Activated CD4-positive, alpha-beta T cell treated with anti-CD3 and anti-CD28 coated beads, Interleukin-2, amount 50 U/mL, for 4 hours (primary cell): ENCODE measurements around the gene EEF1AKMT1.

ENCODE experiments used
- DNase-seq, 2 experiments: peaks; one replicate each; pipeline ENCODE4 v3.0.0-alpha.2; 2020

The EEF1AKMT1 gene, protein sequence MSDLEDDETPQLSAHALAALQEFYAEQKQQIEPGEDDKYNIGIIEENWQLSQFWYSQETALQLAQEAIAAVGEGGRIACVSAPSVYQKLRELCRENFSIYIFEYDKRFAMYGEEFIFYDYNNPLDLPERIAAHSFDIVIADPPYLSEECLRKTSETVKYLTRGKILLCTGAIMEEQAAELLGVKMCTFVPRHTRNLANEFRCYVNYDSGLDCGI

DNA sequence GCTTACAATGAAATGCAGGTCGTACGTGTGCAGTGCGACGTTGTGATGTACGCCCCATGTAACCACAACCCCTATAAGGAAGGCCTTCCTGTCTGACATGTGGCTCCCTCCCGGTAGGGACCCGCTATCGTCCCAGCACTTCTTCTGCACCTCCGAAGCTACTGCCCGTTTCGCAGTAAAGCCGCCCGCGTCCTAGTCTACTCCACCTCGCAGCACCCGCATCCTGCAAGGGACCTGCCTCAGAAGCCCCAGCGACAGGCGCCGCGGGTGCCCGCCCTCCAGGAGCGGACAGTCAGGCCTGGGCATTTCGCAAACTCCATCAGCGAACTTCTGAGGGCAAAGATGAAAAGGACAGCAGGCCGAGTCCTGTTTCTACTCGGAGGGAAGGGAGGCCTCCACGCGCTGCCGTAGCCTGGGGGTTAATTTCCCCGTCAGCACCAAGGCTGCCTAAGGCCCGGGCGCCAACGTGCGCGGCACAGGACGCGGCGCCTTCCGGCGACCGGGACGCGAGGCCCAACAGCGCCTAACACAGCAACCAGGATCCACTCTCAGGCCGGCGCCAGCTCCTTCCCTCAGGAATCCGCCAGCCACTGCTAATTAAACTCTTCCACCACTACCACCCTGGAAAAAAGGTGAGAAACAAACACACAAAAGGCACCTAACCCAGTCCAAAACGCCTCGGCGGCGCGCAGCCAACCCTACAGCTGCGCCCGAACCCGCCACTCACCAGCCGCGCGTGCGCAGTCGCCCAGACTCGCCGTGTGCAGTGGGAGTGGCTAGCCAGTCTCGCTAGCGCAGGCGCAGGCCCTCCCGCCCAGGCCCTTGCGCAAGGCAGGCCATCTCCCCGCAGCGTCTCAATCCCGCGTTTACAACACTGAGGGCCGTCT is at the start of gene EEF1AKMT1:
TSS of gene EEF1AKMT1 (minus strand) at position 768 of the 887 bp plus-strand sequence. CDS start 16,363 bp downstream, outside the sequence.
- peak; percentile 93 for DNase-seq

DNA sequence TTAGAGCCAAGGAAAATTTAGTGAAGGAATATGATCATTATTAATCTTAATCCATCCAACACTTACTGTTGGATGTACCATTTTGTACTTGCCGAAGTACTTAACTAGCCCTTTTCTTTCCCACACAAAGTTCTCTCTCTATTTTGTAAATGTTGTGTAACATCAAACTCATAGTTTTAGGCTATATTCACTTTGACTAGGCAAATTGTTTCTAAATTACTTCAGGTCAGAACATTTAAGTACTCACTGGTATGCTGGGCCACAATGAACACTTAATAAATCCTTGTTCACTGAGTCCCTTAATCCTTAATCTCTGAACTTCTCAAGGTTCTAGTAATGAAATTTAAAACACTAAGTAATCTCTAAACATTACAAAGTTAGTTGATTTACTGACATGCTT is 49.3 kb upstream of the EEF1AKMT1 start:
- no peak for DNase-seq

DNA sequence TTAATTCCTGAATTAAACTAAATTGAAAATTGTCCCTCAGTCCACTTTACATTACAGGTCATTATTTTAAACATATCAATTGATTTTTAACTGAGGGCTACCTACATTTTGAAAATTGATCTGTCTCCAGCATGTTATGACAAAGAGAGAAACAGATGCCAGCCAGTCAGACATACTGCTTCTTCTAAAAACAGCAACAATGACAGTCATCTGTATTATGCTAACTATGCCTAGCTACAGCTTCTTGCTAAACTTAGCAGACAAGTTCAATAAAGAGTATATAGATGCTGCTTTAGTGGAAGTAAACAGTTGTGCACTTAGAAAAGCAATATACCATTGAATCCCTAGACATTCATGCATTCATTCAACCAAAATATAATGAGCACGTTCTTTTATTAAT is 48.6 kb upstream of the EEF1AKMT1 start:
- no peak for DNase-seq

DNA sequence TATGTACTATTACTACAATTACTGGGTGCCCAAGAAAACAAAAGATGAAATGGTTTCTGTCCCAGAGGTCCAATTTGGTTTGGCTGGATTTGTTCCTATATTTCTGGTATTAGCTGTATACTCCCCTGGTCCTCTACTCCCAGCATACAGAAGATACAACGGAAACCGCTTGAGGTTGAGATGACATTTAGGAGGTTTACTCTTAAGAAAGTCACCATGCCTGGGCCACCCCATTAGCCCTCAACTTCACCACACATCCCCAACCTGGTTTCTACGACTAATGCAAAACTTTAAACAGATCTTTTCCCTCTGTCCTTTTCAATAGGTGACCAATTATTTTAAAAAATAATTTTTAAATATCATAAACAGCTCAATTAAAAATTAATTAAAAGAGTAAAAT is 46.0 kb upstream of the EEF1AKMT1 start:
- no peak for DNase-seq

DNA sequence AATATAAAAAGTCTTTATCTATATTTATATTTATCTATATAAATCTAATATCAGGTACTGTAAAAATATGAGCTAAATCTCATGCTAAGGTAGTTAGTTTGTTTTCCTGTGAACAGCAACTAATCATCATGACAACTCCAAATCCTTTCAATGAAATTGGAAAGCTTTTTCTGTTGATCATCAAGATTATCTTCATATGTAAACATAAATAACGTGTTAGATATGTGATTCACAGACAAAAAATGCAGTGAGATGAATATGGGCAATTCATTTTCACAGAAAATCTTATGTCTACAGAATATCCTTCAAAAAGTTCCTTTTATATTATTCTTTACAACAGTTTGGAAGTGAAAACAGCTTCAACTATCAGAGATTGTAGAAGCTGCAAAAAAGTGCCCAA is 41.7 kb upstream of the EEF1AKMT1 start:
- no peak for DNase-seq

DNA sequence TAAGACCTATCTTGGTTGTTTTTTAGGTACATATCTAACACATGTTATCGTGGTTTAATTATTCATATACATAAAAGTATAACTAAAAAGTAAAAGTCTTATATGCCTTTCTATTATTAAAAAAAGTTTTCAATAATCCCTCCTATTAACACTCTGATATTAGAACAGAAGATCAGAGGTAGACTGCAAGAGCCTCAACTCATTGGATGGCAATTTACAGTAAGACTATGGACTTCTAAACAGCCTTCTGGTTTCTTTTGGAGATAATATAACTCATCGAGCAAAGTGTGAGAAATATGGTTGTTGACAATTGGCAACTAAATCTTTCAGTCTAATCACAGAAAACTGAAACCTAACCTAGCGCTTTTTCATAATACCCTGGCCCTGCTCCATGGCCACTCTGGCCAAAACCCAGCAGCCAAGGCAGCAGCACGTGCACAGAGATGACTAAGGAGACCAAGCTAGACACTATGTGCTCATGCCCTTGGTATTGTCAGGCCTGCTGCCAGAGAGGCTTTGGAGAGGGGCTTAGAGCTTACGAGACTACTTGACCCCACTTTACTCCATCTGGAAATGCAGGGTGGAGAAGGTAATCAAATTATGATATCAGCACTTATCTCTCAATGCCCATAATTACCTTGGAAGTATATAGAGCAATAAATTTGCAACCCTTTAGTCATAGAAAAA is 40.6 kb upstream of the EEF1AKMT1 start:
- no peak for DNase-seq

DNA sequence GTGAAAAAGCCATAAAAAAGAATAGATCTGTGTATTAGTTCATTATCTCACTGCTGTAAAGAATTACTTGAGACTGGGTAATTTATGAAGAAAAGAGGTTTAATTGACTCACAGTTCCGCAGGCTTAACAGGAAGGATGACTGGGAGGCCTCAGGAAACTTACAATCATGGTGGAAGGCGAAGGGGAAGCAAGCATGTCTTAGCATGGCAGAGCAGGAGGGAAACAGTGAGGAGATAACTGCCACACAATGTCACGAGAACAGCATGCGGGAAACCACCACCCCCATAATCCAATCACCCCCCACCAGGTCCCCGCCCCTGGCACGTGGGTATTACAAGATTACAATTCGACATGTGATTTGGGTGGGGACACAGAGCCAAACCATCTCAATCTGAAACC is 39.1 kb upstream of the EEF1AKMT1 start:
- no peak for DNase-seq

DNA sequence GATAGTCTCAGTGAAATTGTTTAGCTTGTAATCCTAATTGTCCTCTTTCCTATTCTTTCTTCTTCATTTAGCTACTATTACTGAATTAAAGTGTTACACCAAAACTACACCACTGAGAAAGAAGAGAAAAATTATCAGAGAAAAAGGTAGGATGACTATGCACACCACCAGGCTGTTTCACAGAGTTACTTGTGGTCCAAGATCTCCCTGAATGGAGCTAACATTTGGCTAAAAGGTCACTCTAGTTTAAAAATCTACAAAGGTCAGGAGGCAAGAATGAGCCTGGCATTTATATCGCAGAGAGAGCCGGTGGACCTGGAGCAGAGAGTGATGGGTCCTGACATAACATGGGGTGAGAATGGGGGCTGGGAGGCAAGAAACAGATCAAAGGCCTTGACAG is 37.0 kb upstream of the EEF1AKMT1 start:
- no peak for DNase-seq

DNA sequence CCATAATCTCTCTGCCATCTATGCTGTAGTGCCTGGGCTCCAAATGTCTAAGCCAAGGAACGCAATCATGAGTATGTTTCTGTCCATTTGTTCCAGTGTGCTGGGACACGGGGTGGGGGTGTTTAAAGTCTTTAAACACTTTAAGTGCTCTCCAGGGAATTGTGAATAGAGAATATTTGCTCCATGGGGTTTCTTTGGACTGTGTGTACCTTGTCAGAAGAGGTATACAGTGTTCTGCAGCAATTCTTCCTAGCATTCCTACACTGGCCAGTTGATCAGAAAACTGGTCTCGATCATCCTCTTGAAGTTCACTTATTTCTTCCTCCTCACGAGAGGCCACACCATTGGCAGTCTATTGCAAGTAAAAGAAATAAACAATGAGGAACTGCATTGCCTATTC is 35.1 kb upstream of the EEF1AKMT1 start:
- no peak for DNase-seq

DNA sequence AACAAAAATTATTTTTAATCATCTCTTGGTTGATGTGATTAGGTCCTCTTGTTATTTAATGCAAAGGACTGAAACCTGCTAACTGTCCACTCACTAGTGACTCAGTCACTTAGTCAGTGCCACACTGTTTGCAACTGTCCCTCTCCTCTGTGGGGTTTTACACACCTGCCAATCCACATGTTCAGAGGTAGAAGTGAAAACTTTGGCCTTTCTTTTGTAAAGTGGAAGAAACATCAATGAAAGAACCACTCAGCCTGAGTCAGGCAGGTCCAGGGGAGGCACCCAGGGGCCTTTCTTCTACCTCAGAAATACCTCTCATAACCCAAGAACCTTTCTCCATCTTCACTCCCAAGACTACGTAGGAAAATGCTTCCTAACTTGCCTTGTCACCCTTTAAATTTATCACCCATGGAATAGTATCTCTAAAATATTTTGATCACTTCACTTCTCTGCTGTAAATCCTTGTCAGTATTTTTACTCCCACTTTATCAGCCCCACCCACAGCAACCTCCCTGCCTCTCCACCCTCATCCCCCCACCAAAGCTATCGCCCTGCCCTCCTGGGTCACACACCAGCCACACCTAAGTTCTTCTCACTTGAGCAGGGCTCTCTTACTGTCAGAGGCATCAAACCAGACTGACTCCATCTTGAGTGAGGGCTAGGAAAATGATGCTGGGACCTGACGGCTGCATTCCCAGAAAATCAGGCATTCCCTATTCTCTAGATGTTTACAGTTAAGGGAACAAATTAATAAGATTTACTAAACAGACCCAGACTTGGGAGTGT is 29.6 kb upstream of the EEF1AKMT1 start:
- DNase-seq: no peak

DNA sequence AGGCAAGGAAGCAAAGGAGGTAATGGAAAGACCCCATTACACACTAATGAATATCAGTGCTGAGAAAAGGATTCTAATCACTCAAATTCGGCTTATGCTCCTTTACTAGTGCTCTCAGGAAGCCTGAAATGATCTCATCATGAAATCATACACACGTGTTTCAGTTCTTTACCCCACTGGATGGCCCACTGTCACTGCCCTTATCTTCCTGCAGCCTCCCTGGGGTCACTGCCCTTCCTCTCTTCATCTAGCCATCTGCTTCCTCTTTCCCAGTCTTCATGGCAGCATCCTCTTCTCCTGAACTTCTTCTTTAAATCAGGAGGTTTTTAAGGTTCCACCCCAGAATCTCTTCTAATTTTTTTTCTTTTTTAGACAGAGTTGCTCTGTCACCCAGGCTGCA is 27.9 kb upstream of the EEF1AKMT1 start:
- no peak for DNase-seq

DNA sequence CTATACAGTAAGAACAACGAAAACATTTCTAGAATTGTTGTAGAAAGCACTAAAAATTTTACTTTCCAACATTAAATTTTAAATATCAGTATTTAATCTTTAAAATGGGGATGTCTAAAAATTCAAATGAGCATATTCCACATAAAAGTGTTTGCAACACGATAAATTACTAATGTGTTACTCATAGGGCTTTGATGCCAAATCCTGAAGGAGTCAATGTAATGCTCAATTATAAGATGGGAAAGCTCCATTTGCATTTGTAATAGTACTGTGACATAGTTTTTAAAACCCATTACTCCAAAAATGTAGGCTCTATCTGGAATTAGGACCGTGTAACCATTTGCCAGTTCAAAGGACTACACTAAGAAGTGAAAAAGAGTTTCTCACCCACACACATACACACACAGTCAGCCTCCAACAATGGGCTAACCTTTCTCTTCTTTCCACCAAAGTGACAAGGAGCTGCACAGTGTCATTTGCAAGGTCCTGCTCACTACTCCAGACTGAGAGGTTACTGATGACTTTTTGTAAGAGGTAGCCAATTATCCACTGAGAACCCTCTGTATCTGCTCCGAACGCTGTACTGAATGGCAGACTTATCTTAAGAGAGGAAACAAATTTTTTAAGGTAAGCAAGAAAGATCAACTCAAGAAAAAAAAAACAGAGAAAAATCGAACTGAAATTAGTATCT is 26.1 kb upstream of the EEF1AKMT1 start:
- no peak for DNase-seq

DNA sequence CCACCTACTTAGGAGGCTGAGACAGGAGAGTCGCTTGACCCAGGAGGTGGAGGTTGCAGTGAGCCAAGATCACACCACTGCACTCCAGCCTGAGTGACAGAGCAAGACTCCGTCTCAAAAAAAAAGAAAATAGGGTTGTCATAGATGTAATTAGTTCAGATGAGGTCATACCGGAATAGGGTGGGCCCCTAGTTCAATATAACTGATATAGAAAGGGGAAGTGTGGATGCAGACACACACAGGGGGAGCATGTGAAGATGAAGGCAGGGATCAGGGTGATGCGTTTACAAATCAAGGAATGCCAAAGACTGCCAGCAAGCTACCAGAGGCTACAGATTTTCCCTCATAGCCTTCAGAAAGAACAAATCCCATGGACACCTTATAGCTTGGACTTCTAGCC is 24.3 kb upstream of the EEF1AKMT1 start:
- no peak for DNase-seq

DNA sequence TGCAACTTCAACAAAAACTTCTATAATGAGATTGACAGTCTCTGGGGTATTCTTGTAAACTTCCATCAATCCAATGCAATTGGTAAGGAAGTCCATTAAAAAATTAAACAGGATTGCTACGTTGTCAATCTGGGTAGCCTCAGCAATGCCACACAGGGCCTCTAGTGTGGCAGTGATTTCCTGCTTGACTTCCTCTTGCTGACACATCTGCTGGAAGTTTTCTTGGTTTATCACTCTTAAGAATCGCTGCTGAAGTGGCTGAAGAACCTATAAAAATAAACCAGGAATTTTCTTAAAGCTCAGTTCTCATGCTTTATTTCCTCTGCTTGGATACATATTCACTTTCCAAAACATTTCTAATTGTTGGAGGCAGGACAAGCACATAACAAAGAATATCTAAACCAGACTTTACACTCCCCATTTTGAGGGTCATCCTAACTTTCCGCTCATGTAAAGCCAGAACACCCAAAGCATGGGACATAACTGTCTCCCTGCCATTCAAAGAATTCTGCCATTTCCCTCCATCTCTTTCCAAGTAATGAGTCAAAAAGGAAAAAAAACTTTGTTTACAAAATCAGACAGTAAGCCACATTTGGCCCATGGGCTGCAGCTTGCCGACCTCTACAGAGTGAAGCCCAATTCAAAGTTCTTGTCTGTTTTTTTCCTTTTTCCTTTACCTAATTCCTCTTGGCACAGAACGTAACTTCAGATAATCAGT is 23.2 kb upstream of the EEF1AKMT1 start:
- no peak for DNase-seq

DNA sequence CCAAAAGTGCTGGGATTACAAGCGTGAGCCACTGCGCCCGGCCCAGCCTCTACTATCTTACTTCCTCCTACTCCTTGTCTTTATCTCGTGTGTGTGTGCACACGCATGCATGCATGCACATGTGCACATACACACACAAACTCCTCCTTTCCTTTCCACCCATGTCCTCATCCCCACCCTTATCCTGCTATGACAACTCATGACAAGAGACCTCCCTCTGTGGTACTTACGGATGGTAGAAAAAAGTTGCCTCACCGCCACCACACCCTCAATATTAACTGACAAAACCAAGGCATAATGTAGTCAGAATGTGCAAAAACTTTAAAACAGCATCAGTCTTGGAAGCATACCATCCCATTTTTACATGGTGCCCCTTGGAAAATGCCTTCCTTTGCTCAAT is 15.9 kb upstream of the EEF1AKMT1 start:
- DNase-seq: no peak

DNA sequence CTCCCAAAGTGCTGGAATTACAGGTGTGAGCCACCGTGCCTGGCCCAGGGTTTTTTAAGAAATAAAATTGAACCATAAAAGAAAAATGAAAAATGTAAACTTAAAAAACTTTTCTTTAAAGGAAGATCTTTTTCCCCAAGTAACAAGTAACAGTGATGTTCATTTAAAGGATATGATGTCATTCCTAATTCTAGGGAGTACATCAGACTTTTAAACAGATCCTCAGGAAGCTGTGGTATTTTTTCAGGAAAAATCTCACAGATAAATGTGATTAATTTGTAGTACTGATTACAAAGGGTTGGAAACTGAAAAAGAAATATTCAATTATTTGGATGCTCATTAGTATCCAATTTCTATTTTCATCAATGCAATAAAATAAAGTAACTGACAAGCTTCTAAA is 14.6 kb upstream of the EEF1AKMT1 start:
- DNase-seq: no peak

DNA sequence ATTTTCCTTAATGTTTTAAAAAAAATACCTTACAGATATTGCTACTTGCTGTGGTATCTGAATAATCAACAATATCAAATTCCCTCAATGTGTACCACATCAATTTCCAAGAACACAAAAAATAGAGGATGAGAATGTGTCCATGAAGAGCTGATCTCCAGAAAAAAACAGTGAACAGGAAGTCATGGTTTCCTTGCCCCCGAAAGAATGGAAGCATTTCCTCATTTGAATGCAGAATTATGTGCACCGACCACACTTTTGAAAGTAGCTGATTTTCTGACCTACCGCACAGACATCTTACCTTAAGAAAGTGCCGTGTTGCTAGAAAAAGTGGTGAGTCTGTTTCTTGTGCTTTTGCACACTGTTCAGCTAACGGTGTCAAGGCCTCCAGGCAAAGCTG is 13.4 kb upstream of the EEF1AKMT1 start:
- no peak for DNase-seq

DNA sequence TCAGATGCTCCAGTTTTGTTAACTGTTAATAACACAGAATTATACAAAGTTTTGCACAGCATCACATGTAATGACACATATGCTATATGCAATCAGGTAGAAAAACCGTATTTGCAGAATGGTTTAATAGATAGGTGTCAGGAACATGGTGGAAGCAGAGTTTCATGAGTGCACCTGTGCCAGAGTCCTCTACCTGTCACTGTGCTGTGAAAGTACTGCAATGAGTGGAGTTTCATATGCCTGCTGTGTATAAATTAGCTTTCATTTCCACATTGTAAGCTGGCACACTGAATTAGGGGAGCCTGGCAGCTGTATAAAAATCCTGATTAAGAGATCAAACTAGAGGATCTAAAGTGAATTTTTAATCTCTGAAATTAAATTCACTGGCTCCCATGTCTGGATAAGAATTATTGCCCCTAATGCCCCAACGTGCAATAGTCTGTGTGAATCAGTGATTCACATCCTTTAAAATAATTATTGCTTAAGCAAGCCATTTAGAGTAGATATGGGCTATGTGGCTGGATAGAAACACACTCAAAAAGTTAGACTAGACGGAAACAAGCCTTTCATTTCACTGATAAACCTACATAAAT is 8.5 kb upstream of the EEF1AKMT1 start:
- DNase-seq: no peak

DNA sequence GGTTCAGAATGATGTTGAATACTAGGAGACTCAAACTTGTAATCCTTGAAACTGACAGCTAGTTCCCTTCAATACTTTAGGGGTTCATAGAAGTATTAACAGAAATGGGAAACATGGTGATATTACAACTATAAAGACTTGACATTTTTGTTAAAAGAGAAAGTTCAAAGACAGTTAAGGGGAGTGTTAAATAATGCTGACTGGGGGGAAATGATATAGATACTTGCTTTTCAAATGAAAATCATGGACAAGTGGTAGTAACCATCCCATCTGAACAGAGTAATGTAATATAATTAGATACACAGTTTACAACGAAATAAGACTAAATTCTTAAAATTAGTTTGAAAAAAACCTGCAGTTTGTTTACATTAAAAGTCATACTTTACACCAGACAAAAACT is 6.6 kb upstream of the EEF1AKMT1 start:
- no peak for DNase-seq

DNA sequence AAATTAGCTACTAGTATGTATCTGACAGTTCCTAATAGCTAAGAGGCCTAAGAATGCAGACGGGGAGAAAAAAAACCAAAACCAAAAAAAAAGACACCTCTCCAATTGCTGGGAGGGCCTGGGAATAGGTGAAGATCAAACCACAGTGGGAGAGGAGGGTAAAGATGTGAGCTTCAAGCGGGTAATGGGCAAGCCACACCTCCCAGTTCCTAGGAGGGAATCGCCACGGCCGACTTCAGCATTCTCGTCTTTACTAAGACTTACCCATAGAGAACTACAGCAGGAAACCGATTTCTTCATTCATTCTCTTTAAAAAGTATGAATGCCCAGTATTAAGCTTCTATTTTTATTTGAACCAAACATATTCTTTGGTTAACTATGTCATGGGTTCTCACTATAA is 5.6 kb upstream of the EEF1AKMT1 start:
- DNase-seq: no peak

DNA sequence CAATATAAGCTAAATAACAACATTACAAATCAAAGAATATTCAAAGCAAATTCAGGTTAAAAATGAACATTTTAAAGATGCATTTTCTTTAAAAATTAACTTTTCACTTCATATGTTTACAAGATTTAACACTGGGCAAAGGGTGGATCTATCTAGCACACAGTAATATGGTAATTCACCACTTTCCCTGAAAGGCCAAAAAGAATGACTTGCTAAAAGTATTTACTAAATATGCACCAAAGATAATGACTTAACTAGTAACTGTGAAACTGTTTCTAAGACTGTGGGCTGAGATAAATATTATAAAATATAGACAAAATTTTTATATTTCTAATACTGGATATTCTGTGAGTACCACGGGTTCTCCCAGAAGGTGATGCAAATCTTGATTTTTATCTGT is 4.5 kb upstream of the EEF1AKMT1 start:
- DNase-seq: no peak
